HEK293 (cell line): ENCODE results near the gene RAB3B.

Source experiments
- CTCF ChIA-PET: fragments of 350-600 bp; formaldehyde crosslinking; extraction: SDS; loops from one replicate; lab custom pipeline; 2021; ENCODE audit warnings: antibody characterized with exemption; lab: Yijun Ruan, JAX
- POLR2A ChIA-PET: fragments of 300-600 bp; formaldehyde crosslinking; extraction: SDS; loops from one replicate; lab custom pipeline; 2020; ENCODE audit warnings: antibody characterized with exemption, inconsistent platforms; lab: Yijun Ruan, JAX
- H3K27ac ChIP-seq: fragments of 200-500 bp; sonication (Bioruptor generic); 2 replicates; pipeline ENCODE4 v1.5.1; 2014; ENCODE audit warnings: low read depth, low read length, control low read depth, inconsistent platforms; ENCODE audit errors: extremely low read depth
- H3K36me3 ChIP-seq, 2 experiments: fragments of 200-500 bp in 1 of 2; sonication (Bioruptor generic) in 1 of 2; 1 replicate in 1 of 2; 2 replicates in 1 of 2; pipeline ENCODE4 v1.5.1; 2014 to 2017; ENCODE audit warnings: inconsistent platforms in 2 of 2, low read length in 2 of 2; ENCODE audit not compliant: control insufficient read depth in 2 of 2, insufficient read depth in 1 of 2
- H3K4me1 ChIP-seq: fragments of 200-500 bp; sonication (Bioruptor generic); 2 replicates; pipeline ENCODE4 v1.5.1; 2014; ENCODE audit warnings: mild to moderate bottlenecking, low read length, inconsistent platforms; ENCODE audit not compliant: control insufficient read depth, insufficient read depth
- H3K4me3 ChIP-seq: 2 replicates; pipeline ENCODE4 v1.5.1; 2011; ENCODE audit warnings: low read depth, mild to moderate bottlenecking, control low read depth, low read length, moderate library complexity
- H3K9me3 ChIP-seq: fragments of 200-500 bp; sonication (Bioruptor generic); 2 replicates; pipeline ENCODE4 v1.5.1; 2014; ENCODE audit warnings: low read depth, low read length, inconsistent platforms; ENCODE audit not compliant: control insufficient read depth, insufficient read depth
- KLF10 ChIP-seq: fragments of 450-650 bp; IDR thresholded peaks from 2 replicates; pipeline ENCODE4 v1.5.1; 2018; ENCODE audit warnings: missing biosample characterization, mild to moderate bottlenecking, missing genetic modification characterization
- OSR2 ChIP-seq: fragments of 450-650 bp; formaldehyde crosslinking; IDR thresholded peaks from 2 replicates; pipeline ENCODE4 v1.5.1; 2016; ENCODE audit warnings: missing biosample characterization, missing genetic modification characterization
- OVOL3 ChIP-seq: fragments of 450-650 bp; formaldehyde crosslinking; IDR thresholded peaks from 2 replicates; pipeline ENCODE4 v1.5.1; 2016; ENCODE audit warnings: missing biosample characterization, missing genetic modification characterization
- SETDB1 ChIP-seq: IDR thresholded peaks from one replicate; pipeline ENCODE4 v1.6.1; 2017; ENCODE audit warnings: mild to moderate bottlenecking, low read length, moderate library complexity, mixed read lengths; ENCODE audit not compliant: insufficient read length
- TRIM28 ChIP-seq: IDR thresholded peaks from 2 replicates; pipeline ENCODE4 v1.6.1; 2011; ENCODE audit warnings: low read length, control low read depth, borderline replicate concordance
- ZNF10 ChIP-seq: fragments of 450-650 bp; formaldehyde crosslinking; IDR thresholded peaks from 2 replicates; pipeline ENCODE4 v1.5.1; 2017; ENCODE audit warnings: missing biosample characterization, missing genetic modification characterization
- ZNF121 ChIP-seq: fragments of 450-650 bp; formaldehyde crosslinking; IDR thresholded peaks from 2 replicates; pipeline ENCODE4 v1.5.1; 2016; ENCODE audit warnings: missing biosample characterization, missing genetic modification characterization
- ZNF155 ChIP-seq: fragments of 450-650 bp; formaldehyde crosslinking; IDR thresholded peaks from 2 replicates; pipeline ENCODE4 v1.5.1; 2016; ENCODE audit warnings: missing biosample characterization, missing genetic modification characterization
- ZNF23 ChIP-seq: fragments of 450-650 bp; formaldehyde crosslinking; IDR thresholded peaks from 2 replicates; pipeline ENCODE4 v1.5.1; 2016; ENCODE audit warnings: missing biosample characterization, missing genetic modification characterization, borderline replicate concordance
- ZNF404 ChIP-seq: fragments of 450-650 bp; formaldehyde crosslinking; IDR thresholded peaks from 2 replicates; pipeline ENCODE4 v1.5.1; 2017; ENCODE audit warnings: missing biosample characterization, missing genetic modification characterization
- ZNF423 ChIP-seq: fragments of 450-650 bp; formaldehyde crosslinking; IDR thresholded peaks from 2 replicates; pipeline ENCODE4 v1.5.1; 2016; ENCODE audit warnings: missing biosample characterization, missing genetic modification characterization
- ZNF48 ChIP-seq: fragments of 450-650 bp; formaldehyde crosslinking; IDR thresholded peaks from 2 replicates; pipeline ENCODE4 v1.5.1; 2016; ENCODE audit warnings: missing biosample characterization, missing genetic modification characterization
- ZNF621 ChIP-seq: fragments of 450-650 bp; formaldehyde crosslinking; IDR thresholded peaks from 2 replicates; pipeline ENCODE4 v1.5.1; 2017; ENCODE audit warnings: missing biosample characterization, missing genetic modification characterization
- ZNF654 ChIP-seq: fragments of 450-650 bp; formaldehyde crosslinking; IDR thresholded peaks from 2 replicates; pipeline ENCODE4 v1.5.1; 2016; ENCODE audit warnings: low read depth, missing biosample characterization, missing genetic modification characterization
- ZNF660 ChIP-seq: fragments of 450-650 bp; IDR thresholded peaks from 2 replicates; pipeline ENCODE4 v1.5.1; 2018; ENCODE audit warnings: missing biosample characterization, mild to moderate bottlenecking, missing genetic modification characterization
- ZNF776 ChIP-seq: fragments of 450-650 bp; formaldehyde crosslinking; IDR thresholded peaks from 2 replicates; pipeline ENCODE4 v1.5.0; 2017; ENCODE audit warnings: missing biosample characterization, missing genetic modification characterization, borderline replicate concordance
- ZNF785 ChIP-seq: fragments of 450-650 bp; formaldehyde crosslinking; IDR thresholded peaks from 2 replicates; pipeline ENCODE4 v1.5.1; 2016; ENCODE audit warnings: missing biosample characterization, missing genetic modification characterization
- TF ChIP-seq, protein P1 (sequence below): sonication (generic); formaldehyde crosslinking; IDR thresholded peaks from 2 replicates; pipeline ENCODE4 v1.8.1; 2022; ENCODE audit warnings: mild to moderate bottlenecking, moderate library complexity, missing genetic modification reagents
- TF ChIP-seq, protein P2 (sequence below): fragments of 450-650 bp; formaldehyde crosslinking; IDR thresholded peaks from 2 replicates; pipeline ENCODE4 v1.5.1; 2016; ENCODE audit warnings: missing biosample characterization, missing genetic modification characterization

RAB3B gene

DNA sequence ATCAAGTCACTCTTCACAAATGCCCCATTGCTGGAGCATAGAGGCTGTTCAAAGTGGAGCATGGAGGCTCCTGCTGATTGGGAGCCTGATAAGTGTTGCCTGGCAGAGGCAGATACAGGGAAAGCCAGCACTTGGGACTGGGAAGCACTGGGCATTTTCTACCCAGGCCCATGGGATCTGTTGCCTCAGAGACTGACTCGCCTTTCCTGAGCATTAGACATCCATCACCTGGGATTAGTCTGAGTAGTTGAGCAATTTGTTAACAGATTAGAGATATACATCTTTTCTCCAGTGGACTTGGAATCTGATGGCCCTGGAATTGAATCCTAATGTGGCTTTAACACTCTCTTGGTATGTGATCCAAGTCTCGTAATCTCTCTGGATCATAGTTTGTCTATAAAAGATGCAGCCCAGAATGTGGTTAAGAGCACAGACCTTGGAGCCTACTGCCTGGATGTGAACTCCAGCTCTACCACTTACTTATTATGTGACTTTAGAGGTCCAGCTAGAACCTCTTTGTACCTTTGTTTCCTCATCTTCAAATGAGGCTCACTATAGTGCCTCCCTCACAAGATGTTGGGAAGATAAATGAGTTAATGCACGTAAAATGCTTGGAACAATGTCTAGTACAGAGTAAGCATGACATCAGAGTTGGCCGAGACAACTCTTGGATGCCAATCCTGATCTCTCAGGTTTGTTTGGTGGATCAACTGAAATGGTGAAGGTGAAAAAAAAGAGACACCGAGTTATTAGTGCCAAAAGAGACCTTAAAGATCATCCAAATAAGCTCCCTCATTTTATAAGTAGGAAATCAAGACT, 73.7 kb downstream of the RAB3B start:
- Histone ChIP-seq H3K4me1 (no peaks in the 10 kb centered on the region), H3K36me3 (peaks cover 0 to 4% of the 10 kb centered on the region in 2 experiments; a peak in 2 of 3 replicates), H3K9me3 (no peaks in the 10 kb centered on the region), H3K27ac (no peak overlapping the region), H3K4me3 (no peak overlapping the region)
- ChIA-PET POLR2A (no interaction called here), CTCF (interaction anchor here (0.8 kb wide), 1 partner anchor 9 kb away, joined by 6 read pairs; no protein-coding TSS in a partner anchor)
- TF ChIP-seq ZNF776 (tag by site-specific recombination) (no peak), TRIM28 (no peak), ZNF10 (tag by site-specific recombination) (no peak), ZNF654 (tag by site-specific recombination) (no peak), ZNF423 (tag by site-specific recombination) (no peak), ZNF404 (no peak), ZNF660 (tag by site-specific recombination) (no peak), KLF10 (tag by site-specific recombination) (no peak), ZNF155 (tag by site-specific recombination) (no peak), OVOL3 (tag by site-specific recombination) (no peak), OSR2 (no peak), ZNF48 (tag by site-specific recombination) (no peak), ZNF23 (tag by site-specific recombination) (no peak), SETDB1 (no peak)
- TF ChIP-seq, protein P1, sequence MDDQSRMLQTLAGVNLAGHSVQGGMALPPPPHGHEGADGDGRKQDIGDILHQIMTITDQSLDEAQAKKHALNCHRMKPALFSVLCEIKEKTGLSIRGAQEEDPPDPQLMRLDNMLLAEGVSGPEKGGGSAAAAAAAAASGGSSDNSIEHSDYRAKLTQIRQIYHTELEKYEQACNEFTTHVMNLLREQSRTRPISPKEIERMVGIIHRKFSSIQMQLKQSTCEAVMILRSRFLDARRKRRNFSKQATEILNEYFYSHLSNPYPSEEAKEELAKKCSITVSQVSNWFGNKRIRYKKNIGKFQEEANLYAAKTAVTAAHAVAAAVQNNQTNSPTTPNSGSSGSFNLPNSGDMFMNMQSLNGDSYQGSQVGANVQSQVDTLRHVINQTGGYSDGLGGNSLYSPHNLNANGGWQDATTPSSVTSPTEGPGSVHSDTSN: no peak
- TF ChIP-seq, protein P2, sequence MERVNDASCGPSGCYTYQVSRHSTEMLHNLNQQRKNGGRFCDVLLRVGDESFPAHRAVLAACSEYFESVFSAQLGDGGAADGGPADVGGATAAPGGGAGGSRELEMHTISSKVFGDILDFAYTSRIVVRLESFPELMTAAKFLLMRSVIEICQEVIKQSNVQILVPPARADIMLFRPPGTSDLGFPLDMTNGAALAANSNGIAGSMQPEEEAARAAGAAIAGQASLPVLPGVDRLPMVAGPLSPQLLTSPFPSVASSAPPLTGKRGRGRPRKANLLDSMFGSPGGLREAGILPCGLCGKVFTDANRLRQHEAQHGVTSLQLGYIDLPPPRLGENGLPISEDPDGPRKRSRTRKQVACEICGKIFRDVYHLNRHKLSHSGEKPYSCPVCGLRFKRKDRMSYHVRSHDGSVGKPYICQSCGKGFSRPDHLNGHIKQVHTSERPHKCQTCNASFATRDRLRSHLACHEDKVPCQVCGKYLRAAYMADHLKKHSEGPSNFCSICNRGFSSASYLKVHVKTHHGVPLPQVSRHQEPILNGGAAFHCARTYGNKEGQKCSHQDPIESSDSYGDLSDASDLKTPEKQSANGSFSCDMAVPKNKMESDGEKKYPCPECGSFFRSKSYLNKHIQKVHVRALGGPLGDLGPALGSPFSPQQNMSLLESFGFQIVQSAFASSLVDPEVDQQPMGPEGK (tag by site-specific recombination): no peak

DNA sequence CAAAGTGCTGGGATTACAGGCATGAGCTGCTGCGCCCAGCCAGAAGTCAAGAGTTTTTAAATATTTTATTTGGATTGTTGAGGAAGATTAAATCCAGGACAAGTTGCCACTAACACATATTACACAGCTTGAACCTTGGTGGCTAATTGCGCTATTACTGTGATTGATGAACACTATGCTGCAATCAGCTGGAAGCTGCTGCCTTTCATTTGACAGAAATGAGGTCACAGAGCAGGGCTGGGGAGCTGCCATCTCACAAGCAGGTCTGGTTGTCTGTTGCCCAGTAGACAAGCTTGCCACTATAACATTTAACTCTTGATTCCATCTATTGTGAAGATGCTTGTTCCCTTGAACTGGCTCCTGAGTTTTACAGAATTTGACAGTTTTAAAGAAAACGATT, 74.5 kb downstream of the RAB3B start:
- POLR2A ChIA-PET: no interaction called here

More for the DNA sequence above, 74.5 kb downstream of the RAB3B start:
- Histone ChIP-seq H3K4me1 (no peaks in the 10 kb centered on the region), H3K9me3 (no peaks in the 10 kb centered on the region), H3K4me3 (no peak overlapping the region), H3K27ac (no peak overlapping the region), H3K36me3 (peaks cover 0 to 4% of the 10 kb centered on the region in 2 experiments; a peak in 2 of 3 replicates)
- CTCF ChIA-PET: no interaction called here
- TF ChIP-seq ZNF121 (no peak), ZNF621 (tag by site-specific recombination) (no peak), ZNF785 (tag by site-specific recombination) (no peak)
- TF ChIP-seq, protein P2 (tag by site-specific recombination): no peak
